Measurements from ENCODE around the gene BCAS4. TPM values are rescaled to one million over a fixed set of nuclear protein-coding genes. Genes with fewer than 3 reads are reported as not detected.
A peak's percentile ranks its signal among the peaks of the same experiment; 100 is the strongest.

Gene BCAS4
- total RNA-seq, 1 donor from 2014 or later, result 16.7 TPM

DNA sequence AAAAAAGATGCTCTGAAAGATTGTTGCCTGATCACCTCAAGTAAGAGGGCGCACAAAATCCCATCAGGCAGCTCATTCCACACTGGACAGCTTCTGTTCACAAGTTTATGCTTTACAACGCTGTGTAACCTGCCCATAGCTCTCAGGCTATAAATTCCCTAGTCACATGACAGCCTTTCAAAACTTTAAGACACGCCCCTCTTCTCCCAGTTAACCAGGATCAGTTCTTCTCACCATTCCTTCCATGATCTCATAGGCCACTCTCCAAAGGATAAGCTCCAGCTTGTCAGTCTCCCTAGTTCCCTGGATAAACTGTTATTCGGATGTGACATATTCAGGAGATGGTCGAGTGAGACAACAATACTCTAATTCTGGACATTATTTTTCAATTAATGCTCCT, 121.4 kb downstream of the BCAS4 start:
- H3K4me2 ChIP-seq (ENCODE audit: low read length), result peak overlapping the region; percentile 12
- peak overlapping the region; percentile 11 for H3K27ac ChIP-seq (ENCODE audit: low read depth, low read length)
- no peak overlapping the region for H2AFZ ChIP-seq (ENCODE audit: low read depth, low read length)
- H3K36me3 ChIP-seq (ENCODE audit: insufficient read depth, low read length), result peaks cover 3% of the 10 kb centered on the region
- Mint-ChIP-seq H3K27ac (ENCODE audit: unreplicated experiment) (peak overlapping the region; percentile 84), H3K36me3 (ENCODE audit: low read depth, unreplicated experiment) (peaks cover 8% of the 10 kb centered on the region), H3K4me1 (ENCODE audit: low read depth, unreplicated experiment) (peaks cover 59% of the 10 kb centered on the region), H3K9me3 (ENCODE audit: unreplicated experiment) (no peaks in the 10 kb centered on the region), H3K27me3 (ENCODE audit: low read depth, unreplicated experiment) (no peaks in the 10 kb centered on the region), H3K4me3 (ENCODE audit: unreplicated experiment) (no peak overlapping the region)
- H3K4me3 ChIP-seq (ENCODE audit: insufficient read depth, low read depth, low read length), result no peak overlapping the region
- peaks cover 100% of the 10 kb centered on the region for H3K79me2 ChIP-seq (ENCODE audit: insufficient read depth, low read length)
- FAIRE-seq (no peak), DNase-seq (ENCODE audit: low read depth) (peak; percentile 36)
- no peaks in the 10 kb centered on the region for H3K9me3 ChIP-seq (ENCODE audit: insufficient read depth, low read depth, low read length)
- no peak overlapping the region for H3K9ac ChIP-seq (ENCODE audit: low read length)
- H3K4me1 ChIP-seq (ENCODE audit: insufficient read depth, low read length), result peaks cover 37% of the 10 kb centered on the region
- no peak for TF ChIP-seq EZH2 (IDR thresholded peaks at IDR 0.05; ENCODE audit: insufficient read depth, low read length)
- TF ChIP-seq, protein P1, sequence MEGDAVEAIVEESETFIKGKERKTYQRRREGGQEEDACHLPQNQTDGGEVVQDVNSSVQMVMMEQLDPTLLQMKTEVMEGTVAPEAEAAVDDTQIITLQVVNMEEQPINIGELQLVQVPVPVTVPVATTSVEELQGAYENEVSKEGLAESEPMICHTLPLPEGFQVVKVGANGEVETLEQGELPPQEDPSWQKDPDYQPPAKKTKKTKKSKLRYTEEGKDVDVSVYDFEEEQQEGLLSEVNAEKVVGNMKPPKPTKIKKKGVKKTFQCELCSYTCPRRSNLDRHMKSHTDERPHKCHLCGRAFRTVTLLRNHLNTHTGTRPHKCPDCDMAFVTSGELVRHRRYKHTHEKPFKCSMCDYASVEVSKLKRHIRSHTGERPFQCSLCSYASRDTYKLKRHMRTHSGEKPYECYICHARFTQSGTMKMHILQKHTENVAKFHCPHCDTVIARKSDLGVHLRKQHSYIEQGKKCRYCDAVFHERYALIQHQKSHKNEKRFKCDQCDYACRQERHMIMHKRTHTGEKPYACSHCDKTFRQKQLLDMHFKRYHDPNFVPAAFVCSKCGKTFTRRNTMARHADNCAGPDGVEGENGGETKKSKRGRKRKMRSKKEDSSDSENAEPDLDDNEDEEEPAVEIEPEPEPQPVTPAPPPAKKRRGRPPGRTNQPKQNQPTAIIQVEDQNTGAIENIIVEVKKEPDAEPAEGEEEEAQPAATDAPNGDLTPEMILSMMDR (IDR thresholded peaks at IDR 0.05; ENCODE audit: insufficient read depth, low read depth, low read length), result no peak
- peaks cover 100% of the 10 kb centered on the region for H4K20me1 ChIP-seq (ENCODE audit: insufficient read depth, low read length)
- H3K27me3 ChIP-seq (ENCODE audit: insufficient read depth, low read length), result no peaks in the 10 kb centered on the region

DNA sequence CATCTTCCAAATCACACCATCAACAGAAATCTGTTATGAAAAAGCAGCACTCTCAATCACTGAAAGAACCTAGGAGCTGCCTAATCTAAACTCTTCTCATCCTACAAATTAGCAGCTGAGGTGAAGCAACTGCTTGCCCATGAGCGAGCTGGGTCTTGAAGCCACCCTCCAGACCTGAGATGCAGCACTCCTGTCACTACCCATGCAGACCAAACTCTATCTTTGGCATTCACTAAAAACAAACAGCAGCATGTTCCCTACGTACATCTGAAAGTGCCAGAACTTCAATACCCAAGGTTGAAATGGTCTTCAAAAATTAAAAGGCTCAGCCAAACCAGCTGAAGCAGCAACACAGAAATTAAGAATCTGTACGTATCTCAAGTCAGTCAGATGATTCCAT, 122.1 kb downstream of the BCAS4 start:
- Histone ChIP-seq H3K79me2 (ENCODE audit: insufficient read depth, low read length) (peaks cover 100% of the 10 kb centered on the region), H3K4me3 (ENCODE audit: insufficient read depth, low read depth, low read length) (no peak overlapping the region), H3K9ac (ENCODE audit: low read length) (no peak overlapping the region), H3K27me3 (ENCODE audit: insufficient read depth, low read length) (no peaks in the 10 kb centered on the region), H2AFZ (ENCODE audit: low read depth, low read length) (no peak overlapping the region), H3K4me1 (ENCODE audit: insufficient read depth, low read length) (peaks cover 31% of the 10 kb centered on the region), H3K36me3 (ENCODE audit: insufficient read depth, low read length) (peaks cover 3% of the 10 kb centered on the region), H4K20me1 (ENCODE audit: insufficient read depth, low read length) (peaks cover 100% of the 10 kb centered on the region), H3K27ac (ENCODE audit: low read depth, low read length) (no peak overlapping the region), H3K9me3 (ENCODE audit: insufficient read depth, low read depth, low read length) (no peaks in the 10 kb centered on the region), H3K4me2 (ENCODE audit: low read length) (no peak overlapping the region)
- H3K36me3 Mint-ChIP-seq (ENCODE audit: low read depth, unreplicated experiment), result peaks cover 8% of the 10 kb centered on the region
- DNase-seq (ENCODE audit: low read depth) (no peak), FAIRE-seq (no peak)
- H3K27ac Mint-ChIP-seq (ENCODE audit: unreplicated experiment), result no peak overlapping the region
- no peak overlapping the region for H3K4me3 Mint-ChIP-seq (ENCODE audit: unreplicated experiment)
- no peaks in the 10 kb centered on the region for H3K9me3 Mint-ChIP-seq (ENCODE audit: unreplicated experiment)
- H3K4me1 Mint-ChIP-seq (ENCODE audit: low read depth, unreplicated experiment), result peaks cover 53% of the 10 kb centered on the region
- TF ChIP-seq, protein P1 (IDR thresholded peaks at IDR 0.05; ENCODE audit: insufficient read depth, low read depth, low read length), result no peak
- no peak for TF ChIP-seq EZH2 (IDR thresholded peaks at IDR 0.05; ENCODE audit: insufficient read depth, low read length)
- no peaks in the 10 kb centered on the region for H3K27me3 Mint-ChIP-seq (ENCODE audit: low read depth, unreplicated experiment)

DNA sequence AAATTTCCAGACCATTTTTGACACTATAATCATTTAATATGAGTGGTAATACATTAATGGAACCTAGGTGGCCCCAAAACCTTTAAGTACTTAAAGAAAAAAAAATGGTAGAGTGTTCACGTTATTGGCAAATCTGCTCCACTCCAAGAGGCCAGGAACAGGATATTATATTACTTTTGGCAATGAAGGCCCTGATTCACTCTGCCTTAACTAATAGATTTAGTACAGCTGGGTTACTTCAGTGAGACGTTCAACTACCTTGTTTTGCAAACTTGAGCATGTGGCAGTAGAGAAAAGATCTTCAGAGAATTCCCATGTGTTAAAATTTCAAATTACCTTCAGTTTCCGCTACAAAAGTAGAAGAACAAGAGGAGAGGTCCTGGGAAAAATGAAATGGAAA, 123.5 kb downstream of the BCAS4 start:
- Histone ChIP-seq H3K36me3 (ENCODE audit: insufficient read depth, low read length) (peaks cover 3% of the 10 kb centered on the region), H3K27me3 (ENCODE audit: insufficient read depth, low read length) (no peaks in the 10 kb centered on the region), H3K4me3 (ENCODE audit: insufficient read depth, low read depth, low read length) (no peak overlapping the region), H4K20me1 (ENCODE audit: insufficient read depth, low read length) (peaks cover 100% of the 10 kb centered on the region), H3K4me2 (ENCODE audit: low read length) (no peak overlapping the region), H3K27ac (ENCODE audit: low read depth, low read length) (no peak overlapping the region), H3K4me1 (ENCODE audit: insufficient read depth, low read length) (peaks cover 30% of the 10 kb centered on the region), H3K79me2 (ENCODE audit: insufficient read depth, low read length) (peaks cover 100% of the 10 kb centered on the region), H3K9me3 (ENCODE audit: insufficient read depth, low read depth, low read length) (no peaks in the 10 kb centered on the region), H3K9ac (ENCODE audit: low read length) (no peak overlapping the region), H2AFZ (ENCODE audit: low read depth, low read length) (no peak overlapping the region)
- no peak for TF ChIP-seq EZH2 (IDR thresholded peaks at IDR 0.05; ENCODE audit: insufficient read depth, low read length)
- H3K27ac Mint-ChIP-seq (ENCODE audit: unreplicated experiment), result no peak overlapping the region
- FAIRE-seq, result no peak
- peak; percentile 55 for DNase-seq (ENCODE audit: low read depth)
- H3K4me1 Mint-ChIP-seq (ENCODE audit: low read depth, unreplicated experiment), result peaks cover 48% of the 10 kb centered on the region
- peaks cover 14% of the 10 kb centered on the region for H3K36me3 Mint-ChIP-seq (ENCODE audit: low read depth, unreplicated experiment)
- peak overlapping the region; percentile 40 for H3K4me3 Mint-ChIP-seq (ENCODE audit: unreplicated experiment)
- no peaks in the 10 kb centered on the region for H3K9me3 Mint-ChIP-seq (ENCODE audit: unreplicated experiment)
- H3K27me3 Mint-ChIP-seq (ENCODE audit: low read depth, unreplicated experiment), result no peaks in the 10 kb centered on the region
